Prostate gland (tissue), 2 donors: ENCODE results near the gene TGFB1.

Experiments used
- POLR2A ChIP-seq: fragments of 450-650 bp; IDR thresholded peaks from one replicate; pipeline ENCODE4 v1.6.1; 2016; ENCODE audit warnings: antibody characterized with exemption, mild to moderate bottlenecking
- TF ChIP-seq, protein P1 (sequence below), 4 experiments: fragments of 200-600 bp in 2 of 4; fragments of 450-650 bp in 2 of 4; sonication (generic) in 2 of 4; IDR thresholded peaks; 1 replicate in 3 of 4; 2 replicates in 1 of 4; pipeline ENCODE4 v1.5.1; 2016 to 2019; ENCODE audit warnings: antibody characterized with exemption in 4 of 4, mild to moderate bottlenecking in 2 of 4, moderate library complexity in 2 of 4

DNA sequence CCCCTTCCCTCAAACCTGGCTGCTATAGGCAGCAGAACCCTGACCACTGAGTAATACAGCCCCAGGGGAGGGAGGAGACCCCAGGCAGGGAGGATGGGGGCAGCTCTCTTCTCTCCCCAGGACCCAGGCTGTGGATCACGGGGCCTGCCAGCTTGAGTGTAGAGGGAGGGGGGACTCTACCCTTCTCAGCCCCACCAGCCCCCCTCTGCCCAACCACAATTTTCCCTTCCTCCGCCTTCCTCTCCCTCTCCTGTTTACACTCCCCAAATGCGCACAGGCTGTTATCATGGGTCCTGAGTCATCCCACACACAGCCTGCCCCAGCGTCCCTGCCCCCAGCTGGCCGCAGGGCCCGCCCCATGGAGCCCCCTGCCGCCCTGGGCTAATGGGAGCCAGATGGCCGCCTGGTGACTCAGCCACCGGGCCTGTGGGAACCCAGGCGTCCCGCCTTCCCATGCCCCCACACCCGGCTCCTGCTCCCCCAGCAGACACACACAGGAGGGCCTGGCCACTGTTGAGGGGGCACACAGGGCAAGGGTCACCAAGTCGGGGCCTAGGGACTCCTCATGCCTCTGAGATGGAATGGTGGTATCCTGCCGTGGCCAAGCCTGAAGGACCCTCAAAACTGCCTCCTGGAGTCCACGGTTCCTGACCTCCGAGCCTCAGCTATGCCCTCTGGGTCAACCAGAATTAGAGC, 30.1 kb downstream of the TGFB1 start:
- TF ChIP-seq, protein P1, sequence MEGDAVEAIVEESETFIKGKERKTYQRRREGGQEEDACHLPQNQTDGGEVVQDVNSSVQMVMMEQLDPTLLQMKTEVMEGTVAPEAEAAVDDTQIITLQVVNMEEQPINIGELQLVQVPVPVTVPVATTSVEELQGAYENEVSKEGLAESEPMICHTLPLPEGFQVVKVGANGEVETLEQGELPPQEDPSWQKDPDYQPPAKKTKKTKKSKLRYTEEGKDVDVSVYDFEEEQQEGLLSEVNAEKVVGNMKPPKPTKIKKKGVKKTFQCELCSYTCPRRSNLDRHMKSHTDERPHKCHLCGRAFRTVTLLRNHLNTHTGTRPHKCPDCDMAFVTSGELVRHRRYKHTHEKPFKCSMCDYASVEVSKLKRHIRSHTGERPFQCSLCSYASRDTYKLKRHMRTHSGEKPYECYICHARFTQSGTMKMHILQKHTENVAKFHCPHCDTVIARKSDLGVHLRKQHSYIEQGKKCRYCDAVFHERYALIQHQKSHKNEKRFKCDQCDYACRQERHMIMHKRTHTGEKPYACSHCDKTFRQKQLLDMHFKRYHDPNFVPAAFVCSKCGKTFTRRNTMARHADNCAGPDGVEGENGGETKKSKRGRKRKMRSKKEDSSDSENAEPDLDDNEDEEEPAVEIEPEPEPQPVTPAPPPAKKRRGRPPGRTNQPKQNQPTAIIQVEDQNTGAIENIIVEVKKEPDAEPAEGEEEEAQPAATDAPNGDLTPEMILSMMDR (IDR thresholded peaks at IDR 0.05) = no peak
- TF ChIP-seq POLR2A = no peak
